Muscle of leg (tissue), 11 donors: Measurements from ENCODE around the gene USPL1. TPM values are rescaled to one million over a fixed set of nuclear protein-coding genes. Genes with fewer than 3 reads are reported as not detected.
A peak's percentile ranks its signal among the peaks of the same experiment; 100 is the strongest.

Experiments
- DNase-seq: peaks from one replicate; pipeline ENCODE4 v3.0.0; 2013
- H3K27ac ChIP-seq: one replicate; pipeline ENCODE4 v1.5.1; 2013; ENCODE audit warnings: mild to moderate bottlenecking, low read length, control low read depth
- H3K27me3 ChIP-seq: one replicate; pipeline ENCODE4 v1.6.1; 2013; ENCODE audit warnings: low read length; ENCODE audit not compliant: control insufficient read depth, insufficient read depth
- H3K36me3 ChIP-seq: one replicate; pipeline ENCODE4 v1.6.1; 2013; ENCODE audit warnings: low read length; ENCODE audit not compliant: control insufficient read depth, insufficient read depth
- H3K4me1 ChIP-seq: one replicate; pipeline ENCODE4 v1.6.1; 2013; ENCODE audit warnings: low read length; ENCODE audit not compliant: control insufficient read depth, insufficient read depth
- H3K4me3 ChIP-seq: one replicate; pipeline ENCODE4 v1.5.1; 2013; ENCODE audit warnings: low read length, control low read depth
- H3K9me3 ChIP-seq: replicated peaks from 2 replicates; pipeline ENCODE4 v1.6.1; 2013; ENCODE audit warnings: low read depth, low read length; ENCODE audit not compliant: control insufficient read depth
- WGBS: methylation state at CpG from one replicate; pipeline ENCODE4 v1.1.5; 2013; ENCODE audit warnings: missing lambda C conversion rate; ENCODE audit not compliant: insufficient coverage; 5-methylcytosine and 5-hydroxymethylcytosine counted together
- polyA plus RNA-seq, 8 donors: library from polyadenylated mRNA; unstranded; fragments of 120-200 nt; gene quantifications; one replicate each; pipeline versions ENCODE4 v1.2.1 to v1.2.3, GENCODE V29; 2013; ENCODE audit warnings: inconsistent platforms in 1 of 8, low replicate concordance in 1 of 8; ENCODE audit not compliant: insufficient read length in 8 of 8, insufficient read depth in 1 of 8
- total RNA-seq: library from RNA; stranded (reverse); fragments of 120-200 nt; gene quantifications from one replicate; pipeline ENCODE4 v1.2.4, GENCODE V29; 2013

Gene USPL1
- total and polyA plus RNA-seq, 9 donors, result 12.1 to 18.0 (median 15.5) TPM

GRCh38 chr13:30668312-30668711, 50.6 kb downstream of the USPL1 start:
- H3K27ac ChIP-seq, result no peak overlapping the region
- no peaks in the 10 kb centered on the region for H3K27me3 ChIP-seq
- no peak overlapping the region for H3K4me3 ChIP-seq
- H3K9me3 ChIP-seq, result no peaks in the 10 kb centered on the region
- no peaks in the 10 kb centered on the region for H3K4me1 ChIP-seq
- WGBS, result 94% methylated on average over 3 of the region's 4 CpGs
- H3K36me3 ChIP-seq, result no peaks in the 10 kb centered on the region
- no peak for DNase-seq

- Histone ChIP-seq H3K4me1 (peaks cover 5% of the 10 kb centered on the region), H3K36me3 (no peaks in the 10 kb centered on the region), H3K27me3 (no peaks in the 10 kb centered on the region), H3K9me3 (no peaks in the 10 kb centered on the region), H3K27ac (no peak overlapping the region), H3K4me3 (no peak overlapping the region)
- no peak for DNase-seq
- WGBS, result 96% methylated on average over 6 of the region's 6 CpGs
These were observed 53.6 kb downstream of the USPL1 start for GRCh38 chr13:30671271-30671815.

GRCh38 chr13:30673669-30674521, 56.2 kb downstream of the USPL1 start:
- Histone ChIP-seq H3K9me3 (no peaks in the 10 kb centered on the region), H3K27me3 (no peaks in the 10 kb centered on the region), H3K36me3 (no peaks in the 10 kb centered on the region), H3K4me1 (peaks cover 5% of the 10 kb centered on the region), H3K4me3 (peak overlapping the region; percentile 55), H3K27ac (peak overlapping the region; percentile 51)
- WGBS, result under 1% methylated on average over 65 of the region's 72 CpGs
- peak; percentile 90 for DNase-seq

- Histone ChIP-seq H3K4me3 (no peak overlapping the region), H3K27me3 (no peaks in the 10 kb centered on the region), H3K9me3 (no peaks in the 10 kb centered on the region), H3K27ac (no peak overlapping the region), H3K4me1 (peaks cover 5% of the 10 kb centered on the region), H3K36me3 (no peaks in the 10 kb centered on the region)
- DNase-seq, result no peak
- WGBS, result no CpG with 5 or more reads among the region's 3 CpGs
These were observed 58.0 kb downstream of the USPL1 start for GRCh38 chr13:30675717-30676116.

DNA sequence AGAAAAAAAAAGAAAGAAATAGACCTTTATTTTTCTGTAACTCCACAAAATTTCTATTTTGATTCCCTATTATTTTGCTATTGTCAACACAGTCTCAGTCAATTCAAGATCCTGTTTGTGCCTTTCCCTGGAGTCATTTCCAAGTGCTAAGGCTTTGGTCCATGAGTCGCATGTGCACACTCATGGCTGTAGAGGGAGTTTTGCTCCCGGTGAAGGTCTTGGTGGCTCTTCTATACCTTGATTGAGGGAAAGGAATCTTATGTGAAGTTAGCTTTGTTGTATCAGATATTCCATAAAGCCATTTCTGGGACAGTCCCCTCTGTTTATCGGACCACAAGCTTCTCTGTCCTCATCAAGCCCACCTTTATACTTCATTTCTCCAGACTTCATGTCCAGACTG, 59.0 kb downstream of the USPL1 start:
- DNase-seq, result peak; percentile 34

DNA sequence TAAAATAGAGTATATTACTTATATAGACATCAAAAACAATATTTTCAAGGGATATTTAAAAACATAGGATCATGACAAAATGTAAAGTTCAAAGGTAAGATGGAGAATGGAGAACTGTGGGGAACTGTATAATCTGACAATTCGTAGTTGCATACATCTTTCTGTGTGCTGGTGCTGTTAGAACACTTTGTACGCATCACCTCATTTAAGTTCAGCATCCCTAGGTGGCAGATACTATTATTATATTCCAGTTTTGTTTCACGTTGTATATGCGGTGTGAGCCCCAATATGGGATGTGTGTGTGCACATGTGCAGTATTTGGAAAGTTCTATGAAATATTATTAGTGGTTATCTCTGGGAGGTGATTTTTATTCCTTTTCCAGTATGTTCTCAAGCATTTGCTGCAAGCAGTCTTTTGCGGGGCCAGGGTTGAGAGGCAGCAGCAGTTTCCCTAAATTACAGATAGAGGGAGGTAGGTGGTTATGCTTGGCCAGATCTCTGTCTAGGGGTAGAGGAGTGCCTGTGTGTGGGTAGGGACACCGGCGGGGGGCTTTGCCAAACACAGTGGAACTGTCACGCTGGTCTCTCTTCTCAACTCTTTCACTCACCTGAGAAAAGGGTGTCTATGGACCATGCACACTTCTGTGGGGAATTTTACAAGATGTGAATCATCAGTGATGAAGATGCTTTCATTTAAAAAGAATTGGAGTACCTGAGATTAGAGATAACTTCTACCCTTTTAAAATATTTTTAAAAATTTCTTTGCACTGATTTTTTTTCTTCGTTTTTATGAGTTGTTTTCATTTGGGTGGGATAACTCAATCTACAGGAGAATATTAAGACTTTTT, 62.0 kb downstream of the USPL1 start:
- H3K9me3 ChIP-seq, result no peaks in the 10 kb centered on the region
- peak; percentile 48 for DNase-seq

More for the DNA sequence above, 59.0 kb downstream of the USPL1 start:
- no peaks in the 10 kb centered on the region for H3K9me3 ChIP-seq
- H3K27ac ChIP-seq, result no peak overlapping the region
- peaks cover 5% of the 10 kb centered on the region for H3K4me1 ChIP-seq
- WGBS, result no CpG with 5 or more reads among the region's 3 CpGs
- H3K36me3 ChIP-seq, result no peaks in the 10 kb centered on the region
- H3K4me3 ChIP-seq, result no peak overlapping the region
- H3K27me3 ChIP-seq, result no peaks in the 10 kb centered on the region

DNA sequence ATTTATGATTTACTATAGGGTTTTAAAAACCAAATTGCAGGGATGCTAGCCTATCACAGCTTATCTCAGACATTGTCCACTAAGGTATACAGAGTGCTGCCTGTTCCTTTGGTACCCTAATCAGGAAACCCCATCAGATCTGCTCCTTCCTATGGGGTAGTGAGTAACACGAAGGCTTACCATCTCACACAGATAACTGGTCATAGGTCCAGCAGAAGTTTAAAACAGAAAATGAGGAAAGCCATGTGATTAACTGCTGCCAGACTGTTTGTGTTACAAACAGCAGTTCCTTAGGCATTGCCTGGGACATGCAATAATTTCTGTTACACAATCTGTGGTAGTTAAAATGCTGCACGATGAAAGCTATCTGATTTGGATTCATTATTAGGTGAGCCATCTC, 64.1 kb downstream of the USPL1 start:
- H3K4me1 ChIP-seq, result peaks cover 4% of the 10 kb centered on the region
- no peak overlapping the region for H3K4me3 ChIP-seq
- no peak overlapping the region for H3K27ac ChIP-seq
- no CpG with 5 or more reads among the region's 2 CpGs for WGBS
- H3K9me3 ChIP-seq, result no peaks in the 10 kb centered on the region
- DNase-seq, result no peak
- H3K27me3 ChIP-seq, result no peaks in the 10 kb centered on the region
- no peaks in the 10 kb centered on the region for H3K36me3 ChIP-seq

More for the DNA sequence above, 62.0 kb downstream of the USPL1 start:
- no peak overlapping the region for H3K4me3 ChIP-seq
- H3K27ac ChIP-seq, result no peak overlapping the region
- H3K4me1 ChIP-seq, result peaks cover 4% of the 10 kb centered on the region
- WGBS, result 0% methylated on average over 1 of the region's 9 CpGs
- no peaks in the 10 kb centered on the region for H3K36me3 ChIP-seq
- no peaks in the 10 kb centered on the region for H3K27me3 ChIP-seq

DNA sequence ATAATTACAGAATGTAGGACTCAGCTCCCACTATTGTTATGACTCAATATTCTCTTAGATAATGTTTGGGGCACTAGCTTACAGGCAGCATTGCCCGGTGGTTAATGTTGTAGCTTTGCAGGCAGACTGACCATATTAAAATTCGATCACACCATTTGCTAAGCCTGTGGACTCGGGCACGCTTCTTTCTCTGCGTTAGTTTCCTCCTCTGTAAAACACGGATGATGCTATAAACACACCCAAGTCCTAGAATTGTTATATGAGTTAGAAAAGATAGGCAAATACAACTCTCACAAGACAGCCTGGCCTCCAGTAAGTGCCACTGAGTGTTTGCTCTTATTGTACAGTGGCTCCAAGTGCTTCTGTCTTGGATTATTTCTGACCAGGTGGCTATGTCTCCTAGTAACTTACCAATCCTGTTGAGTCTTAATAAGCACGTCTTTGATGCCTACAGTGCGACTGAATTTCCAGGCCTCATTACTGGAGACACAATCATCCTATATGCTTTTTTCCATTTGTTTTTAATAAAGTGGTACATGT, 67.7 kb downstream of the USPL1 start:
- Histone ChIP-seq H3K4me3 (no peak overlapping the region), H3K4me1 (peaks cover 13% of the 10 kb centered on the region), H3K36me3 (no peaks in the 10 kb centered on the region), H3K9me3 (no peaks in the 10 kb centered on the region), H3K27me3 (no peaks in the 10 kb centered on the region), H3K27ac (no peak overlapping the region)
- no peak for DNase-seq
- WGBS, result no CpG with 5 or more reads among the region's 8 CpGs

GRCh38 chr13:30685987-30686386, 68.3 kb downstream of the USPL1 start:
- H3K4me3 ChIP-seq, result no peak overlapping the region
- no peak overlapping the region for H3K27ac ChIP-seq
- 89% methylated on average over 1 of the region's 2 CpGs for WGBS
- DNase-seq, result no peak
- H3K27me3 ChIP-seq, result no peaks in the 10 kb centered on the region
- peaks cover 18% of the 10 kb centered on the region for H3K4me1 ChIP-seq
- H3K36me3 ChIP-seq, result no peaks in the 10 kb centered on the region
- H3K9me3 ChIP-seq, result no peaks in the 10 kb centered on the region

DNA sequence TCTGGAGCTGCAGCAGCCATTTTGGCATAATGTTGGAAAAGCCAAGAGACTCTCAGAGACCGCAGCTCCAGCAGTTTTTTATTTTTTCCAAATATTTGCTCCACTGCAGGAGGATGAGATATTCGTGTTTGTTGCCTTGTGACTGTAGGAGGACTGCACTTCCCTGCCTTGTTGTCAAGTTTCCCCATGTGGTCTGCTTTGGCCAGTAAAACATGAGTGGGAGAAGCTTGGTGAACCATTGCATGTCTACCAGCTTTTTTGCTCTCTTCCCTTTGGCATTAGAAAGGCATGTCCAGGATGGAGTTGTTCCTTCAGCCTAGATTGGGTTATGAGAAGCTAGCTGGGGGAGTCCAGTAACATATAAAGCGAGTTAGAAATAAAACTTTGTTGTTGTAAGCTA, 69.9 kb downstream of the USPL1 start:
- no peak overlapping the region for H3K27ac ChIP-seq
- 100% methylated on average over 1 of the region's 3 CpGs for WGBS
- peaks cover 18% of the 10 kb centered on the region for H3K4me1 ChIP-seq
- H3K9me3 ChIP-seq, result no peaks in the 10 kb centered on the region
- no peaks in the 10 kb centered on the region for H3K27me3 ChIP-seq
- H3K36me3 ChIP-seq, result no peaks in the 10 kb centered on the region
- DNase-seq, result no peak
- H3K4me3 ChIP-seq, result no peak overlapping the region
